PC-3 (cell line): Measurements from ENCODE around the gene VTI1A.

Source experiments
- CTCF ChIP-seq: fragments of 300-600 bp; sonication (generic); conservative IDR thresholded peaks from 2 replicates; pipeline ENCODE4 v1.5.1; 2017; ENCODE audit warnings: antibody characterized with exemption, low read depth, mild to moderate bottlenecking, low read length
- EZH2 ChIP-seq: fragments of 300-600 bp; sonication (generic); IDR thresholded peaks from one replicate; pipeline ENCODE4 v1.6.1; 2017; ENCODE audit warnings: antibody characterized with exemption, mild to moderate bottlenecking, low read length; ENCODE audit not compliant: unreplicated experiment
- EZH2phosphoT487 ChIP-seq: fragments of 300-600 bp; sonication (generic); IDR thresholded peaks from 2 replicates; pipeline ENCODE4 v1.6.1; 2018; ENCODE audit warnings: mild to moderate bottlenecking, antibody characterized with exemption, low read length, borderline replicate concordance

- TF ChIP-seq CTCF (no peak), EZH2 (no peak), EZH2phosphoT487 (no peak)
Observed at GRCh38 chr10:112502536-112502935, 55.5 kb downstream of the VTI1A start.
